Activated T-helper 1 cell treated with anti-CD3 and anti-CD28 coated beads, Interleukin-12 subunit alpha, Interleukin-12 subunit beta, Interleukin-2, Interleukin-4 antibody, amounts not matched to agents 30 ng/mL and 10 ng/mL and 1 ng/mL, durations not matched to agents 14 hours and 24 hours and 36 hours (primary cell): Measurements from ENCODE around the gene VPS18. TPM values are rescaled to one million over a fixed set of nuclear protein-coding genes. Genes with fewer than 3 reads are reported as not detected.

Source experiments
- DNase-seq: peaks from one replicate; pipeline ENCODE4 v3.0.0; 2021; ENCODE audit warnings: low spot score
- H3K27ac Mint-ChIP-seq: one replicate; pipeline ENCODE4 v1.8.0; 2021; ENCODE audit warnings: mild to moderate bottlenecking, mixed read lengths
- H3K27me3 Mint-ChIP-seq: one replicate; pipeline ENCODE4 v1.8.0; 2022; ENCODE audit warnings: mild to moderate bottlenecking, moderate library complexity, mixed read lengths; ENCODE audit not compliant: insufficient read depth
- H3K36me3 Mint-ChIP-seq: one replicate; pipeline ENCODE4 v1.8.0; 2021; ENCODE audit warnings: low read depth, mixed read lengths
- H3K4me1 Mint-ChIP-seq: one replicate; pipeline ENCODE4 v1.8.0; 2021; ENCODE audit warnings: low read depth, mixed read lengths
- H3K4me3 Mint-ChIP-seq: one replicate; pipeline ENCODE4 v1.8.0; 2021; ENCODE audit warnings: mild to moderate bottlenecking, moderate library complexity, mixed read lengths
- H3K9me3 Mint-ChIP-seq: one replicate; pipeline ENCODE4 v1.8.0; 2021; ENCODE audit warnings: mixed read lengths
- intact Hi-C: fragments of 100-400 bp; cut with micrococcal nuclease; formaldehyde crosslinking; loops from one replicate; pipeline ENCODE4 v1.15.1; 2024
- total RNA-seq: library from RNA; stranded (reverse); gene quantifications from 2 replicates; pipeline ENCODE4 v1.2.3, GENCODE V29; 2022

Gene VPS18
- total RNA-seq, 1 donor from 2014 or later, result 16.7 TPM

GRCh38 chr15:40952901-40953712 is 58.9 kb downstream of the VPS18 start, which contains the start of gene CHAC1:
Gene CHAC1, plus strand, starts transcription at chr15:40953471. Its CDS starts 113 bp downstream, at chr15:40953584.
- DNase-seq, result peak; percentile 96
- H3K9me3 Mint-ChIP-seq, result no peaks in the 10 kb centered on the region
- peaks cover 48% of the 10 kb centered on the region for H3K4me1 Mint-ChIP-seq
- intact Hi-C loops, result loop anchor here (1.0 to 5.0 kb wide), 7 partner anchors 11 to 384 kb away; partner anchors contain the start of genes CHP1, DNAJC17, NUSAP1 and OIP5
- no peaks in the 10 kb centered on the region for H3K27me3 Mint-ChIP-seq
- peaks cover 3% of the 10 kb centered on the region for H3K36me3 Mint-ChIP-seq
- H3K4me3 Mint-ChIP-seq, result peak within 1 kb of the TSS; percentile 92
- H3K27ac Mint-ChIP-seq, result peak within 1 kb of the TSS; percentile 89

Other genes starting within 250 kb of the VPS18 start
- 62.0 and 62.4 TPM in 2 replicates for gene RAD51, start 199.3 kb upstream of the VPS18 start, total RNA-seq
- 39.0 and 42.2 TPM in 2 replicates for gene RMDN3, start 139.2 kb upstream of the VPS18 start, total RNA-seq
- gene GCHFR, start 130.4 kb upstream of the VPS18 start, total RNA-seq, result 31.3 and 35.7 TPM in 2 replicates
- 0.36 and 0.37 TPM in 2 replicates for gene C15orf62, start 124.5 kb upstream of the VPS18 start, total RNA-seq
- gene ZFYVE19, start 87.4 kb upstream of the VPS18 start, total RNA-seq, result 36.2 and 38.6 TPM in 2 replicates
- 52.5 and 54.1 TPM in 2 replicates for gene DNAJC17, start 87.0 kb upstream of the VPS18 start, total RNA-seq
- gene PPP1R14D, start 65.7 kb upstream of the VPS18 start, total RNA-seq, result not detected in 2 replicates
- 11.0 and 12.4 TPM in 2 replicates for gene SPINT1, start 50.4 kb upstream of the VPS18 start, total RNA-seq
- gene RHOV, start 20.2 kb upstream of the VPS18 start, total RNA-seq, result 1.3 and 1.6 TPM in 2 replicates
- 0.29 and 0.36 TPM in 2 replicates for gene DLL4, start 34.9 kb downstream of the VPS18 start, total RNA-seq
- gene CHAC1, start 59.0 kb downstream of the VPS18 start, total RNA-seq, result 11.7 and 12.4 TPM in 2 replicates
- gene INO80, start 221.8 kb downstream of the VPS18 start, total RNA-seq, result 39.2 and 39.6 TPM in 2 replicates